HEK293 (cell line): ENCODE data around the gene RCSD1.

Experiments
- CTCF ChIA-PET: fragments of 350-600 bp; formaldehyde crosslinking; extraction: SDS; loops from one replicate; lab custom pipeline; 2021; ENCODE audit warnings: antibody characterized with exemption; lab: Yijun Ruan, JAX
- POLR2A ChIA-PET: fragments of 300-600 bp; formaldehyde crosslinking; extraction: SDS; loops from one replicate; lab custom pipeline; 2020; ENCODE audit warnings: antibody characterized with exemption, inconsistent platforms; lab: Yijun Ruan, JAX
- H3K27ac ChIP-seq: fragments of 200-500 bp; sonication (Bioruptor generic); 2 replicates; pipeline ENCODE4 v1.5.1; 2014; ENCODE audit warnings: low read depth, low read length, control low read depth, inconsistent platforms; ENCODE audit errors: extremely low read depth
- H3K36me3 ChIP-seq, 2 experiments: fragments of 200-500 bp in 1 of 2; sonication (Bioruptor generic) in 1 of 2; 1 replicate in 1 of 2; 2 replicates in 1 of 2; pipeline ENCODE4 v1.5.1; 2014 to 2017; ENCODE audit warnings: inconsistent platforms in 2 of 2, low read length in 2 of 2; ENCODE audit not compliant: control insufficient read depth in 2 of 2, insufficient read depth in 1 of 2
- H3K4me1 ChIP-seq: fragments of 200-500 bp; sonication (Bioruptor generic); 2 replicates; pipeline ENCODE4 v1.5.1; 2014; ENCODE audit warnings: mild to moderate bottlenecking, low read length, inconsistent platforms; ENCODE audit not compliant: control insufficient read depth, insufficient read depth
- H3K4me3 ChIP-seq: 2 replicates; pipeline ENCODE4 v1.5.1; 2011; ENCODE audit warnings: low read depth, mild to moderate bottlenecking, control low read depth, low read length, moderate library complexity
- H3K9me3 ChIP-seq: fragments of 200-500 bp; sonication (Bioruptor generic); 2 replicates; pipeline ENCODE4 v1.5.1; 2014; ENCODE audit warnings: low read depth, low read length, inconsistent platforms; ENCODE audit not compliant: control insufficient read depth, insufficient read depth
- BCL11A ChIP-seq: fragments of 450-650 bp; formaldehyde crosslinking; IDR thresholded peaks from 2 replicates; pipeline ENCODE4 v1.5.1; 2016; ENCODE audit warnings: low read depth, missing biosample characterization, missing genetic modification characterization
- MEIS1 ChIP-seq: sonication (generic); formaldehyde crosslinking; IDR thresholded peaks from 2 replicates; pipeline ENCODE4 v1.8.1; 2022; ENCODE audit warnings: missing genetic modification reagents, mild to moderate bottlenecking, borderline replicate concordance
- TRIM28 ChIP-seq: IDR thresholded peaks from 2 replicates; pipeline ENCODE4 v1.6.1; 2011; ENCODE audit warnings: low read length, control low read depth, borderline replicate concordance
- ZBTB1 ChIP-seq: fragments of 450-650 bp; formaldehyde crosslinking; IDR thresholded peaks from 2 replicates; pipeline ENCODE4 v1.5.1; 2016; ENCODE audit warnings: missing biosample characterization, missing genetic modification characterization
- ZFP37 ChIP-seq: fragments of 450-650 bp; formaldehyde crosslinking; IDR thresholded peaks from 2 replicates; pipeline ENCODE4 v1.5.1; 2016; ENCODE audit warnings: missing biosample characterization, missing genetic modification characterization
- ZFP69B ChIP-seq: fragments of 450-650 bp; formaldehyde crosslinking; IDR thresholded peaks from 2 replicates; pipeline ENCODE4 v1.5.1; 2016; ENCODE audit warnings: missing biosample characterization, missing genetic modification characterization
- ZIC2 ChIP-seq: fragments of 450-650 bp; formaldehyde crosslinking; IDR thresholded peaks from 2 replicates; pipeline ENCODE4 v1.5.1; 2016; ENCODE audit warnings: missing biosample characterization, missing genetic modification characterization
- ZNF112 ChIP-seq: fragments of 450-650 bp; formaldehyde crosslinking; IDR thresholded peaks from 2 replicates; pipeline ENCODE4 v1.5.0; 2017; ENCODE audit warnings: missing biosample characterization, missing genetic modification characterization
- ZNF174 ChIP-seq: fragments of 450-650 bp; formaldehyde crosslinking; IDR thresholded peaks from 2 replicates; pipeline ENCODE4 v1.5.0; 2017; ENCODE audit warnings: missing biosample characterization, mild to moderate bottlenecking, missing genetic modification characterization
- ZNF202 ChIP-seq: fragments of 450-650 bp; formaldehyde crosslinking; IDR thresholded peaks from 2 replicates; pipeline ENCODE4 v1.5.1; 2016; ENCODE audit warnings: missing biosample characterization, missing genetic modification characterization, borderline replicate concordance
- ZNF214 ChIP-seq: fragments of 450-650 bp; formaldehyde crosslinking; IDR thresholded peaks from 2 replicates; pipeline ENCODE4 v1.5.1; 2017; ENCODE audit warnings: missing biosample characterization, mild to moderate bottlenecking, missing genetic modification characterization, borderline replicate concordance
- ZNF350 ChIP-seq: fragments of 450-650 bp; formaldehyde crosslinking; IDR thresholded peaks from 2 replicates; pipeline ENCODE4 v1.5.0; 2017; ENCODE audit warnings: missing biosample characterization, mild to moderate bottlenecking, missing genetic modification characterization
- ZNF433 ChIP-seq: fragments of 450-650 bp; formaldehyde crosslinking; IDR thresholded peaks from 2 replicates; pipeline ENCODE4 v1.5.1; 2016; ENCODE audit warnings: missing biosample characterization, missing genetic modification characterization, low read depth
- ZNF529 ChIP-seq: fragments of 450-650 bp; formaldehyde crosslinking; IDR thresholded peaks from 2 replicates; pipeline ENCODE4 v1.5.1; 2017; ENCODE audit warnings: missing genetic modification characterization, missing biosample characterization; ENCODE audit not compliant: insufficient replicate concordance
- ZNF610 ChIP-seq: fragments of 450-650 bp; formaldehyde crosslinking; IDR thresholded peaks from 2 replicates; pipeline ENCODE4 v1.5.1; 2016; ENCODE audit warnings: missing biosample characterization, missing genetic modification characterization, borderline replicate concordance
- ZNF629 ChIP-seq: fragments of 450-650 bp; formaldehyde crosslinking; IDR thresholded peaks from 2 replicates; pipeline ENCODE4 v1.5.1; 2017; ENCODE audit warnings: missing biosample characterization, missing genetic modification characterization
- ZNF776 ChIP-seq: fragments of 450-650 bp; formaldehyde crosslinking; IDR thresholded peaks from 2 replicates; pipeline ENCODE4 v1.5.0; 2017; ENCODE audit warnings: missing biosample characterization, missing genetic modification characterization, borderline replicate concordance
- ZNF843 ChIP-seq: fragments of 450-650 bp; formaldehyde crosslinking; IDR thresholded peaks from 2 replicates; pipeline ENCODE4 v1.5.1; 2016; ENCODE audit warnings: missing biosample characterization, missing genetic modification characterization
- TF ChIP-seq, protein P1 (sequence below): fragments of 450-650 bp; formaldehyde crosslinking; IDR thresholded peaks from 2 replicates; pipeline ENCODE4 v1.5.1; 2016; ENCODE audit warnings: missing biosample characterization, missing genetic modification characterization
- TF ChIP-seq, protein P2 (sequence below): fragments of 450-650 bp; formaldehyde crosslinking; IDR thresholded peaks from 2 replicates; pipeline ENCODE4 v1.5.1; 2017; ENCODE audit warnings: missing biosample characterization, missing genetic modification characterization
- TF ChIP-seq, protein P3 (sequence below): fragments of 450-650 bp; formaldehyde crosslinking; conservative IDR thresholded peaks from 2 replicates; pipeline ENCODE4 v1.5.1; 2016; ENCODE audit warnings: low read depth, missing biosample characterization, missing genetic modification characterization
- TF ChIP-seq, protein P4 (sequence below): fragments of 450-650 bp; formaldehyde crosslinking; IDR thresholded peaks from 2 replicates; pipeline ENCODE4 v1.5.0; 2017; ENCODE audit warnings: missing biosample characterization, missing genetic modification characterization, borderline replicate concordance

Gene RCSD1

DNA sequence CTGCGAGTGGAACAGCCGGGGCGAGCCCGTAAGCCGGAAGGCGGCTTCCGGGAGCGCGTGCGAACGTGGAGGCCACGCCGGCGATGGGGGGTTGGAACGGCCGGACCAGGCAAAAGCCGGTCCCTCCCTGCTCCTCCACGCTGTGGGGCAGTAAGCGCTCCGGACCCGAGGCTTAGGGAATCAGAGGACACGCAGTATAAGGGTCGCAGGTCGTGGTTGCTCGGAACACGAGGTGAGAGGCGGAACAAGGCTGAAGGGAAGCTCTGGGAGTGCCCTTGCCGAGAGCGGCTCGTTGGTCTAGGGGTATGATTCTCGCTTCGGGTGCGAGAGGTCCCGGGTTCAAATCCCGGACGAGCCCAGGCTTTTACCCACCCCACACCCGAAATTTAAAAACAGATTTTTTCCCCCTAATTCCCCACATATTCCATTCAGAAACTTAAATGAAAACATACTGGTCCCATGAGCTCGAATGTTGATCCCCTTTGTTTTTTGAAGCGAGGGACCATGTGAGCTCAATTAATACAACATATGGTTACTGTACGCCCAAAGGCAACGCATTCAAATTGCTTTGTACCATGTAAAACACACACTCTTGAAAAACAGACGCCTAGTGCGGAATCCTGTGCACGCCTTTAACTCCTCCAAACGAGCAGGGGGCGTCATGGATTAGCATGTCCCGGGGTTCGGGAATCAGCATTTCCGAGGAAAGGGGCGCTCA is 84.6 kb downstream of the RCSD1 start (continued):
- TF ChIP-seq ZNF433 (no peak), ZNF202 (tag by site-specific recombination) (no peak), ZFP69B (tag by site-specific recombination) (peak; percentile 77; the same call in 1 of the 2 replicates), ZNF529 (tag by site-specific recombination) (no peak), ZNF174 (tag by site-specific recombination) (no peak), ZNF214 (tag by site-specific recombination) (no peak), ZNF776 (tag by site-specific recombination) (no peak), ZNF610 (peak; percentile 93), MEIS1 (CRISPR knock-in tag) (no peak), ZIC2 (tag by site-specific recombination) (no peak), BCL11A (tag by site-specific recombination) (peak; percentile 21; the same call in 1 of the 2 replicates)
- TF ChIP-seq, protein P1, sequence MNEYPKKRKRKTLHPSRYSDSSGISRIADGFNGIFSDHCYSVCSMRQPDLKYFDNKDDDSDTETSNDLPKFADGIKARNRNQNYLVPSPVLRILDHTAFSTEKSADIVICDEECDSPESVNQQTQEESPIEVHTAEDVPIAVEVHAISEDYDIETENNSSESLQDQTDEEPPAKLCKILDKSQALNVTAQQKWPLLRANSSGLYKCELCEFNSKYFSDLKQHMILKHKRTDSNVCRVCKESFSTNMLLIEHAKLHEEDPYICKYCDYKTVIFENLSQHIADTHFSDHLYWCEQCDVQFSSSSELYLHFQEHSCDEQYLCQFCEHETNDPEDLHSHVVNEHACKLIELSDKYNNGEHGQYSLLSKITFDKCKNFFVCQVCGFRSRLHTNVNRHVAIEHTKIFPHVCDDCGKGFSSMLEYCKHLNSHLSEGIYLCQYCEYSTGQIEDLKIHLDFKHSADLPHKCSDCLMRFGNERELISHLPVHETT (tag by site-specific recombination): peak; percentile 96
- TF ChIP-seq, protein P2, sequence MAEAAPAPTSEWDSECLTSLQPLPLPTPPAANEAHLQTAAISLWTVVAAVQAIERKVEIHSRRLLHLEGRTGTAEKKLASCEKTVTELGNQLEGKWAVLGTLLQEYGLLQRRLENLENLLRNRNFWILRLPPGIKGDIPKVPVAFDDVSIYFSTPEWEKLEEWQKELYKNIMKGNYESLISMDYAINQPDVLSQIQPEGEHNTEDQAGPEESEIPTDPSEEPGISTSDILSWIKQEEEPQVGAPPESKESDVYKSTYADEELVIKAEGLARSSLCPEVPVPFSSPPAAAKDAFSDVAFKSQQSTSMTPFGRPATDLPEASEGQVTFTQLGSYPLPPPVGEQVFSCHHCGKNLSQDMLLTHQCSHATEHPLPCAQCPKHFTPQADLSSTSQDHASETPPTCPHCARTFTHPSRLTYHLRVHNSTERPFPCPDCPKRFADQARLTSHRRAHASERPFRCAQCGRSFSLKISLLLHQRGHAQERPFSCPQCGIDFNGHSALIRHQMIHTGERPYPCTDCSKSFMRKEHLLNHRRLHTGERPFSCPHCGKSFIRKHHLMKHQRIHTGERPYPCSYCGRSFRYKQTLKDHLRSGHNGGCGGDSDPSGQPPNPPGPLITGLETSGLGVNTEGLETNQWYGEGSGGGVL: peak; percentile 34

DNA sequence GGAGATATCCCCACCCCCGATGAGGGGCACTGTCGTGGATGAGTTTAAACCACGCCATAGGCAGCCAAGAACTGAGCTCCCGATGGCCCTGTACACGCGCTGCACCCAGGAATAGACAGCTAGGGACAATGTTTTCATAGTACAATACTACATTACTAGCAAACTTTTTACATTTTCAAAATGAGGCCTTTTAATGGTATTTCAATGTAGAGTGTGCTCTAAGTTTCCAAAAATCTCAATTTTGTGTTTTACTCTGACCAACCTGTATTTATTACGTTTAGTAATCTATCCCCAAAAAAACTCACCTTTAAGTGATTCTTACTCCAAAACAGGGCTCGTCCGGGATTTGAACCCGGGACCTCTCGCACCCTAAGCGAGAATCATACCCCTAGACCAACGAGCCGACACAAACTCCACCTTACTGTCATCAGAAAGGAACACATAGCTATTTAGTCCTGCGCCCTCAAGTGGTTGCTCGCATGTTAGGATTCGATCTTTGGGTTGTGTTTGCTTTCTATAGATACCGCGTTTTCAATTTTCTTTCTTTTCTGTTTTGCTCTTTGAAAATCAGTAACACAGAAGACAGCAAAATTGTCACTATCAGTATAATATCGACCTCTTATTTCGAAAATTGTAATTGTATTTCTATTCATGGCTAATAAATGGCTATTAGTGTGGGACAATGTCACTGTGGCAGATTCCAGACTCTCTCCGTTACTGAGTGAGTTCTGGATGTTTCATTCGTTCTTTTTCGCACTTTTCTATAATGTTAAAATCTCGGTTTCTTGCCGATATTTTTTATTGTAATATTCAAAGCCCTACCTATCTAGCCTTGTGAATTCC is 85.3 kb downstream of the RCSD1 start:
- H3K27ac ChIP-seq: peak overlapping the region; percentile 28; the same call in 1 of the 2 replicates
- H3K9me3 ChIP-seq: no peaks in the 10 kb centered on the region
- peak overlapping the region; percentile 99 for H3K4me3 ChIP-seq
- POLR2A ChIA-PET: interaction anchor here (1.0 to 3.5 kb wide), 2 partner anchors 221 to 495 kb away, joined by 3 to 23 read pairs; partner anchors contain the start of genes DCAF6, MPC2 and POU2F1
- CTCF ChIA-PET: interaction anchor here (0.6 to 2.7 kb wide), 15 partner anchors 8 to 722 kb away, joined by 3 to 9 read pairs (median 4); partner anchors contain the start of gene CREG1
- H3K4me1 ChIP-seq: no peaks in the 10 kb centered on the region
- H3K36me3 ChIP-seq: no peaks in the 10 kb centered on the region
- TF ChIP-seq ZBTB1: 0 out of 2 replicates have a peak, but pooled peaks have one; percentile 56
- peak; percentile 11; the same call in 1 of the 2 replicates for TF ChIP-seq TRIM28
- no peak for TF ChIP-seq ZNF350
- TF ChIP-seq, protein P3, sequence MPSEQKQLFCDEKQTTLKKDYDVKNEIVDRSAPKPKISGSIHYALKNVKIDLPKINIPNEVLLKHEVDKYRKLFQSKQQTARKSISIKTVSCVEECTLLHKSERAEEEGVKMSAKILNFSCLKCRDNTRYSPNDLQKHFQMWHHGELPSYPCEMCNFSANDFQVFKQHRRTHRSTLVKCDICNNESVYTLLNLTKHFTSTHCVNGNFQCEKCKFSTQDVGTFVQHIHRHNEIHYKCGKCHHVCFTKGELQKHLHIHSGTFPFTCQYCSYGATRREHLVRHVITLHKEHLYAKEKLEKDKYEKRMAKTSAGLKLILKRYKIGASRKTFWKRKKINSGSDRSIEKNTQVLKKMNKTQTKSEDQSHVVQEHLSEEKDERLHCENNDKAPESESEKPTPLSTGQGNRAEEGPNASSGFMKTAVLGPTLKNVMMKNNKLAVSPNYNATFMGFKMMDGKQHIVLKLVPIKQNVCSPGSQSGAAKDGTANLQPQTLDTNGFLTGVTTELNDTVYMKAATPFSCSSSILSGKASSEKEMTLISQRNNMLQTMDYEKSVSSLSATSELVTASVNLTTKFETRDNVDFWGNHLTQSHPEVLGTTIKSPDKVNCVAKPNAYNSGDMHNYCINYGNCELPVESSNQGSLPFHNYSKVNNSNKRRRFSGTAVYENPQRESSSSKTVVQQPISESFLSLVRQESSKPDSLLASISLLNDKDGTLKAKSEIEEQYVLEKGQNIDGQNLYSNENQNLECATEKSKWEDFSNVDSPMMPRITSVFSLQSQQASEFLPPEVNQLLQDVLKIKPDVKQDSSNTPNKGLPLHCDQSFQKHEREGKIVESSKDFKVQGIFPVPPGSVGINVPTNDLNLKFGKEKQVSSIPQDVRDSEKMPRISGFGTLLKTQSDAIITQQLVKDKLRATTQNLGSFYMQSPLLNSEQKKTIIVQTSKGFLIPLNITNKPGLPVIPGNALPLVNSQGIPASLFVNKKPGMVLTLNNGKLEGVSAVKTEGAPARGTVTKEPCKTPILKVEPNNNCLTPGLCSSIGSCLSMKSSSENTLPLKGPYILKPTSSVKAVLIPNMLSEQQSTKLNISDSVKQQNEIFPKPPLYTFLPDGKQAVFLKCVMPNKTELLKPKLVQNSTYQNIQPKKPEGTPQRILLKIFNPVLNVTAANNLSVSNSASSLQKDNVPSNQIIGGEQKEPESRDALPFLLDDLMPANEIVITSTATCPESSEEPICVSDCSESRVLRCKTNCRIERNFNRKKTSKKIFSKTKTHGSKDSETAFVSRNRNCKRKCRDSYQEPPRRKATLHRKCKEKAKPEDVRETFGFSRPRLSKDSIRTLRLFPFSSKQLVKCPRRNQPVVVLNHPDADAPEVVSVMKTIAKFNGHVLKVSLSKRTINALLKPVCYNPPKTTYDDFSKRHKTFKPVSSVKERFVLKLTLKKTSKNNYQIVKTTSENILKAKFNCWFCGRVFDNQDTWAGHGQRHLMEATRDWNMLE (tag by site-specific recombination): peak; percentile 20; the same call in 1 of the 2 replicates
- TF ChIP-seq, protein P4, sequence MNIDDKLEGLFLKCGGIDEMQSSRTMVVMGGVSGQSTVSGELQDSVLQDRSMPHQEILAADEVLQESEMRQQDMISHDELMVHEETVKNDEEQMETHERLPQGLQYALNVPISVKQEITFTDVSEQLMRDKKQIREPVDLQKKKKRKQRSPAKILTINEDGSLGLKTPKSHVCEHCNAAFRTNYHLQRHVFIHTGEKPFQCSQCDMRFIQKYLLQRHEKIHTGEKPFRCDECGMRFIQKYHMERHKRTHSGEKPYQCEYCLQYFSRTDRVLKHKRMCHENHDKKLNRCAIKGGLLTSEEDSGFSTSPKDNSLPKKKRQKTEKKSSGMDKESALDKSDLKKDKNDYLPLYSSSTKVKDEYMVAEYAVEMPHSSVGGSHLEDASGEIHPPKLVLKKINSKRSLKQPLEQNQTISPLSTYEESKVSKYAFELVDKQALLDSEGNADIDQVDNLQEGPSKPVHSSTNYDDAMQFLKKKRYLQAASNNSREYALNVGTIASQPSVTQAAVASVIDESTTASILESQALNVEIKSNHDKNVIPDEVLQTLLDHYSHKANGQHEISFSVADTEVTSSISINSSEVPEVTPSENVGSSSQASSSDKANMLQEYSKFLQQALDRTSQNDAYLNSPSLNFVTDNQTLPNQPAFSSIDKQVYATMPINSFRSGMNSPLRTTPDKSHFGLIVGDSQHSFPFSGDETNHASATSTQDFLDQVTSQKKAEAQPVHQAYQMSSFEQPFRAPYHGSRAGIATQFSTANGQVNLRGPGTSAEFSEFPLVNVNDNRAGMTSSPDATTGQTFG (tag by site-specific recombination): no peak
- no peak for TF ChIP-seq ZFP37
- peak; percentile 72 for TF ChIP-seq ZNF629 (tag by site-specific recombination)
- TF ChIP-seq ZNF843 (tag by site-specific recombination): peak; percentile 64; the same call in 1 of the 2 replicates
- TF ChIP-seq ZNF112 (tag by site-specific recombination): no peak
